ENCODE data around the gene TBC1D9.

GRCh38 chr4:140622333-140622958 is 133.7 kb downstream of the TBC1D9 start:
- TF ChIP-seq, protein P1, sequence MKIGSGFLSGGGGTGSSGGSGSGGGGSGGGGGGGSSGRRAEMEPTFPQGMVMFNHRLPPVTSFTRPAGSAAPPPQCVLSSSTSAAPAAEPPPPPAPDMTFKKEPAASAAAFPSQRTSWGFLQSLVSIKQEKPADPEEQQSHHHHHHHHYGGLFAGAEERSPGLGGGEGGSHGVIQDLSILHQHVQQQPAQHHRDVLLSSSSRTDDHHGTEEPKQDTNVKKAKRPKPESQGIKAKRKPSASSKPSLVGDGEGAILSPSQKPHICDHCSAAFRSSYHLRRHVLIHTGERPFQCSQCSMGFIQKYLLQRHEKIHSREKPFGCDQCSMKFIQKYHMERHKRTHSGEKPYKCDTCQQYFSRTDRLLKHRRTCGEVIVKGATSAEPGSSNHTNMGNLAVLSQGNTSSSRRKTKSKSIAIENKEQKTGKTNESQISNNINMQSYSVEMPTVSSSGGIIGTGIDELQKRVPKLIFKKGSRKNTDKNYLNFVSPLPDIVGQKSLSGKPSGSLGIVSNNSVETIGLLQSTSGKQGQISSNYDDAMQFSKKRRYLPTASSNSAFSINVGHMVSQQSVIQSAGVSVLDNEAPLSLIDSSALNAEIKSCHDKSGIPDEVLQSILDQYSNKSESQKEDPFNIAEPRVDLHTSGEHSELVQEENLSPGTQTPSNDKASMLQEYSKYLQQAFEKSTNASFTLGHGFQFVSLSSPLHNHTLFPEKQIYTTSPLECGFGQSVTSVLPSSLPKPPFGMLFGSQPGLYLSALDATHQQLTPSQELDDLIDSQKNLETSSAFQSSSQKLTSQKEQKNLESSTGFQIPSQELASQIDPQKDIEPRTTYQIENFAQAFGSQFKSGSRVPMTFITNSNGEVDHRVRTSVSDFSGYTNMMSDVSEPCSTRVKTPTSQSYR (CRISPR knock-in tag; IDR thresholded peaks at IDR 0.05; ENCODE audit: borderline replicate concordance): no peak
- TF ChIP-seq POLR2A (IDR thresholded peaks at IDR 0.05; ENCODE audit: insufficient read depth in 1 of 2, low read depth in 2 of 2, low read length in 2 of 2) (no peak), TRIM22 (IDR thresholded peaks at IDR 0.05) (no peak), MXI1 (IDR thresholded peaks at IDR 0.05; ENCODE audit: borderline replicate concordance, low read depth, low read length) (no peak), HOXA9 (CRISPR knock-in tag; IDR thresholded peaks at IDR 0.05; ENCODE audit: borderline replicate concordance) (no peak), ZNF224 (CRISPR knock-in tag; IDR thresholded peaks at IDR 0.05) (no peak), ZNF317 (CRISPR knock-in tag; IDR thresholded peaks at IDR 0.05) (no peak), NFE2L1 (CRISPR knock-in tag; IDR thresholded peaks at IDR 0.05; ENCODE audit: borderline replicate concordance) (no peak), ZNF7 (CRISPR knock-in tag; IDR thresholded peaks at IDR 0.05) (no peak), SIN3A (IDR thresholded peaks at IDR 0.05; ENCODE audit: borderline replicate concordance, low read depth, low read length) (no peak)
- TF ChIP-seq, protein P2, sequence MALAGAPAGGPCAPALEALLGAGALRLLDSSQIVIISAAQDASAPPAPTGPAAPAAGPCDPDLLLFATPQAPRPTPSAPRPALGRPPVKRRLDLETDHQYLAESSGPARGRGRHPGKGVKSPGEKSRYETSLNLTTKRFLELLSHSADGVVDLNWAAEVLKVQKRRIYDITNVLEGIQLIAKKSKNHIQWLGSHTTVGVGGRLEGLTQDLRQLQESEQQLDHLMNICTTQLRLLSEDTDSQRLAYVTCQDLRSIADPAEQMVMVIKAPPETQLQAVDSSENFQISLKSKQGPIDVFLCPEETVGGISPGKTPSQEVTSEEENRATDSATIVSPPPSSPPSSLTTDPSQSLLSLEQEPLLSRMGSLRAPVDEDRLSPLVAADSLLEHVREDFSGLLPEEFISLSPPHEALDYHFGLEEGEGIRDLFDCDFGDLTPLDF (CRISPR knock-in tag; IDR thresholded peaks at IDR 0.05): no peak
- TF ChIP-seq, protein P3, sequence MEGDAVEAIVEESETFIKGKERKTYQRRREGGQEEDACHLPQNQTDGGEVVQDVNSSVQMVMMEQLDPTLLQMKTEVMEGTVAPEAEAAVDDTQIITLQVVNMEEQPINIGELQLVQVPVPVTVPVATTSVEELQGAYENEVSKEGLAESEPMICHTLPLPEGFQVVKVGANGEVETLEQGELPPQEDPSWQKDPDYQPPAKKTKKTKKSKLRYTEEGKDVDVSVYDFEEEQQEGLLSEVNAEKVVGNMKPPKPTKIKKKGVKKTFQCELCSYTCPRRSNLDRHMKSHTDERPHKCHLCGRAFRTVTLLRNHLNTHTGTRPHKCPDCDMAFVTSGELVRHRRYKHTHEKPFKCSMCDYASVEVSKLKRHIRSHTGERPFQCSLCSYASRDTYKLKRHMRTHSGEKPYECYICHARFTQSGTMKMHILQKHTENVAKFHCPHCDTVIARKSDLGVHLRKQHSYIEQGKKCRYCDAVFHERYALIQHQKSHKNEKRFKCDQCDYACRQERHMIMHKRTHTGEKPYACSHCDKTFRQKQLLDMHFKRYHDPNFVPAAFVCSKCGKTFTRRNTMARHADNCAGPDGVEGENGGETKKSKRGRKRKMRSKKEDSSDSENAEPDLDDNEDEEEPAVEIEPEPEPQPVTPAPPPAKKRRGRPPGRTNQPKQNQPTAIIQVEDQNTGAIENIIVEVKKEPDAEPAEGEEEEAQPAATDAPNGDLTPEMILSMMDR (CRISPR knock-in tag; IDR thresholded peaks at IDR 0.05): no peak

Measured in HepG2 (cell line).